ENCODE measurements around the gene NRROS.

The NRROS gene

GRCh38 chr3:196643201-196643749, 3.8 kb downstream of the NRROS start:
- no peak for TF ChIP-seq EZH2phosphoT487 (IDR thresholded peaks at IDR 0.05; ENCODE audit: borderline replicate concordance)
- TF ChIP-seq CTCF (conservative IDR thresholded peaks at IDR 0.05; ENCODE audit: low read length): no peak
- Histone ChIP-seq H3K9me3 (ENCODE audit: insufficient read depth, low read depth, low read length) (no peaks in the 10 kb centered on the region), H3K36me3 (ENCODE audit: insufficient read depth, low read length) (peaks cover 69% of the 10 kb centered on the region), H2AFZ (ENCODE audit: low read length) (no peak overlapping the region), H3K4me2 (ENCODE audit: low read depth, low read length, poor library complexity, severe bottlenecking) (peak overlapping the region; percentile 90), H3K4me1 (ENCODE audit: insufficient read depth, low read length, poor library complexity, severe bottlenecking) (peaks cover 58% of the 10 kb centered on the region), H3K27me3 (ENCODE audit: insufficient read depth, low read length, poor library complexity, severe bottlenecking) (peaks cover 26% of the 10 kb centered on the region), H3K79me2 (ENCODE audit: insufficient read depth, low read length) (peaks cover 100% of the 10 kb centered on the region), H4K20me1 (ENCODE audit: insufficient read depth, low read length, poor library complexity, severe bottlenecking) (peaks cover 82% of the 10 kb centered on the region), H3F3A (ENCODE audit: low read depth) (no peaks in the 10 kb centered on the region), H3K9ac (ENCODE audit: low read depth, low read length, poor library complexity, severe bottlenecking) (peak overlapping the region; percentile 98), H3K9me2 (replicated peaks; ENCODE audit: low read depth, low read length) (no peaks in the 10 kb centered on the region), H3K4me3 (ENCODE audit: low read length, poor library complexity, severe bottlenecking) (peak overlapping the region; percentile 93)

- Histone ChIP-seq H3K4me2 (ENCODE audit: low read depth, low read length, poor library complexity, severe bottlenecking) (peak overlapping the region; percentile 90), H3K79me2 (ENCODE audit: insufficient read depth, low read length) (peaks cover 100% of the 10 kb centered on the region), H2AFZ (ENCODE audit: low read length) (no peak overlapping the region)
Observed at GRCh38 chr3:196643761-196644160, 4.3 kb downstream of the NRROS start.

GRCh38 chr3:196645096-196645495, 5.6 kb downstream of the NRROS start:
- Histone ChIP-seq H3K4me3 (ENCODE audit: low read length, poor library complexity, severe bottlenecking) (peak overlapping the region; percentile 93), H2AFZ (ENCODE audit: low read length) (no peak overlapping the region), H4K20me1 (ENCODE audit: insufficient read depth, low read length, poor library complexity, severe bottlenecking) (peaks cover 96% of the 10 kb centered on the region), H3K4me2 (ENCODE audit: low read depth, low read length, poor library complexity, severe bottlenecking) (peak overlapping the region; percentile 90), H3K36me3 (ENCODE audit: insufficient read depth, low read length) (peaks cover 75% of the 10 kb centered on the region), H3K79me2 (ENCODE audit: insufficient read depth, low read length) (peaks cover 100% of the 10 kb centered on the region), H3K27me3 (ENCODE audit: insufficient read depth, low read length, poor library complexity, severe bottlenecking) (peaks cover 22% of the 10 kb centered on the region), H3K4me1 (ENCODE audit: insufficient read depth, low read length, poor library complexity, severe bottlenecking) (peaks cover 61% of the 10 kb centered on the region), H3K9me2 (replicated peaks; ENCODE audit: low read depth, low read length) (no peaks in the 10 kb centered on the region), H3K9me3 (ENCODE audit: insufficient read depth, low read depth, low read length) (no peaks in the 10 kb centered on the region), H3F3A (ENCODE audit: low read depth) (no peaks in the 10 kb centered on the region), H3K9ac (ENCODE audit: low read depth, low read length, poor library complexity, severe bottlenecking) (peak overlapping the region; percentile 98)
- no peak for TF ChIP-seq EZH2phosphoT487 (IDR thresholded peaks at IDR 0.05; ENCODE audit: borderline replicate concordance)
- TF ChIP-seq CTCF (conservative IDR thresholded peaks at IDR 0.05; ENCODE audit: low read length): no peak

More at GRCh38 chr3:196643761-196644160, 4.3 kb downstream of the NRROS start:
- H3F3A ChIP-seq (ENCODE audit: low read depth): no peaks in the 10 kb centered on the region
- H4K20me1 ChIP-seq (ENCODE audit: insufficient read depth, low read length, poor library complexity, severe bottlenecking): peaks cover 87% of the 10 kb centered on the region
- peaks cover 26% of the 10 kb centered on the region for H3K27me3 ChIP-seq (ENCODE audit: insufficient read depth, low read length, poor library complexity, severe bottlenecking)
- peaks cover 73% of the 10 kb centered on the region for H3K36me3 ChIP-seq (ENCODE audit: insufficient read depth, low read length)
- H3K4me1 ChIP-seq (ENCODE audit: insufficient read depth, low read length, poor library complexity, severe bottlenecking): peaks cover 56% of the 10 kb centered on the region
- TF ChIP-seq CTCF (conservative IDR thresholded peaks at IDR 0.05; ENCODE audit: low read length) (no peak), EZH2phosphoT487 (IDR thresholded peaks at IDR 0.05; ENCODE audit: borderline replicate concordance) (no peak)
- H3K9ac ChIP-seq (ENCODE audit: low read depth, low read length, poor library complexity, severe bottlenecking): peak overlapping the region; percentile 98
- H3K4me3 ChIP-seq (ENCODE audit: low read length, poor library complexity, severe bottlenecking): peak overlapping the region; percentile 93
- no peaks in the 10 kb centered on the region for H3K9me3 ChIP-seq (ENCODE audit: insufficient read depth, low read depth, low read length)
- H3K9me2 ChIP-seq (replicated peaks; ENCODE audit: low read depth, low read length): no peaks in the 10 kb centered on the region

Data from Loucy (cell line).